ENCODE data around the gene OCLN.

The OCLN gene

DNA sequence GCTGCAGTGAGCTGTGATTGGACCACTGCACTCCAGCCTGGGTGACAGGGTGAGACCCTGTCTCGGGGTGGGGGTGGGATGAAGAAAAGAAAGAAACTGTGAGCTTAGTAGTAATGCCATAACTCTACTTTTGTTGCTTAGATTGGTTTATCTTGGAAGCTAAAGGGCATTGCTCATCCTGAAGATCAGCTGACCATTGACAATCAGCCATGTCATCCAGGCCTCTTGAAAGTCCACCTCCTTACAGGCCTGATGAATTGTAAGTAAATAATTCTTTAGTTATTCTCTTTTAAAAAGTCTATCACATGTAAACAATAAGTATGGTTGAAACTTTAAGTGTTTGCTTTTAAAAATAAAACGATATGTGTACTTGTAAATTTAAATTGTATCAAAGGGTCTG lies 11.4 kb downstream of the OCLN start:
- TF ChIP-seq EZH2phosphoT487 (IDR thresholded peaks at IDR 0.05; ENCODE audit: low read depth): no peak
- TF ChIP-seq, protein P1, sequence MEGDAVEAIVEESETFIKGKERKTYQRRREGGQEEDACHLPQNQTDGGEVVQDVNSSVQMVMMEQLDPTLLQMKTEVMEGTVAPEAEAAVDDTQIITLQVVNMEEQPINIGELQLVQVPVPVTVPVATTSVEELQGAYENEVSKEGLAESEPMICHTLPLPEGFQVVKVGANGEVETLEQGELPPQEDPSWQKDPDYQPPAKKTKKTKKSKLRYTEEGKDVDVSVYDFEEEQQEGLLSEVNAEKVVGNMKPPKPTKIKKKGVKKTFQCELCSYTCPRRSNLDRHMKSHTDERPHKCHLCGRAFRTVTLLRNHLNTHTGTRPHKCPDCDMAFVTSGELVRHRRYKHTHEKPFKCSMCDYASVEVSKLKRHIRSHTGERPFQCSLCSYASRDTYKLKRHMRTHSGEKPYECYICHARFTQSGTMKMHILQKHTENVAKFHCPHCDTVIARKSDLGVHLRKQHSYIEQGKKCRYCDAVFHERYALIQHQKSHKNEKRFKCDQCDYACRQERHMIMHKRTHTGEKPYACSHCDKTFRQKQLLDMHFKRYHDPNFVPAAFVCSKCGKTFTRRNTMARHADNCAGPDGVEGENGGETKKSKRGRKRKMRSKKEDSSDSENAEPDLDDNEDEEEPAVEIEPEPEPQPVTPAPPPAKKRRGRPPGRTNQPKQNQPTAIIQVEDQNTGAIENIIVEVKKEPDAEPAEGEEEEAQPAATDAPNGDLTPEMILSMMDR (IDR thresholded peaks at IDR 0.05; ENCODE audit: low read depth, low read length): no peak
- no peak overlapping the region for H3K27ac ChIP-seq (ENCODE audit: low read length)
- no peaks in the 10 kb centered on the region for H3K27me3 ChIP-seq (ENCODE audit: low read depth, low read length)
- no peaks in the 10 kb centered on the region for H3K9me3 ChIP-seq (ENCODE audit: insufficient read depth, low read length)
- no peaks in the 10 kb centered on the region for H3K36me3 ChIP-seq (replicated peaks; ENCODE audit: low read depth, low read length)
- H4K20me1 ChIP-seq (ENCODE audit: insufficient read depth, low read length): no peaks in the 10 kb centered on the region
- H3K79me2 ChIP-seq (ENCODE audit: low read length): no peaks in the 10 kb centered on the region
- no peak overlapping the region for H2AFZ ChIP-seq (ENCODE audit: low read depth, low read length)
- no peak overlapping the region for H3K4me3 ChIP-seq (ENCODE audit: low read length)
- H3K4me1 ChIP-seq (ENCODE audit: low read length): peaks cover 9% of the 10 kb centered on the region
- H3K9ac ChIP-seq (ENCODE audit: low read length): no peak overlapping the region
- no peak overlapping the region for H3K4me2 ChIP-seq (ENCODE audit: low read length)

DNA sequence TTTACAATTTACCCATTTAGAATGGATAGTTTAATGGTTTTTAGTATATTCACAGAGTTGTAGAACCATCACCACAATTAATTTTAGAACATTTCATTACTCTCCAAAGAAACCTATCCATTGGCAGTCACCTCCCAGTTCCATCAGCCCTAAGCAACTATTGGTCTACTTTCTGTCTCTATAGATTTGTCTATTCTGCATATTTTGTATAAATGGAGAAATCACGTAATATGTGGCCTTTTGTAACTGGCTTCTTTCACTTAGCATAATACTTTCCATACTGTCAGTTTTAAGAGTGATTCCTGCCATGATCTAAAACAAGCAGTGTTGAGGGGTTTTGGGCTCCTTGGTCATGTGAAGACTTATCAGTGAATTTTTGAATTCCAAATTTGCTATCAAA lies 12.7 kb downstream of the OCLN start:
- Histone ChIP-seq H3K79me2 (ENCODE audit: low read length) (no peaks in the 10 kb centered on the region), H3K4me1 (ENCODE audit: low read length) (peaks cover 9% of the 10 kb centered on the region)

DNA sequence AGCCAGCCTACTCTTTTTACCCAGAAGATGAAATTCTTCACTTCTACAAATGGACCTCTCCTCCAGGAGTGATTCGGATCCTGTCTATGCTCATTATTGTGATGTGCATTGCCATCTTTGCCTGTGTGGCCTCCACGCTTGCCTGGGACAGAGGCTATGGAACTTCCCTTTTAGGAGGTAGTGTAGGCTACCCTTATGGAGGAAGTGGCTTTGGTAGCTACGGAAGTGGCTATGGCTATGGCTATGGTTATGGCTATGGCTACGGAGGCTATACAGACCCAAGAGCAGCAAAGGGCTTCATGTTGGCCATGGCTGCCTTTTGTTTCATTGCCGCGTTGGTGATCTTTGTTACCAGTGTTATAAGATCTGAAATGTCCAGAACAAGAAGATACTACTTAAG lies 16.6 kb downstream of the OCLN start:
- H3K27me3 ChIP-seq (ENCODE audit: low read depth, low read length): no peaks in the 10 kb centered on the region
- no peak overlapping the region for H3K4me2 ChIP-seq (ENCODE audit: low read length)
- no peak overlapping the region for H2AFZ ChIP-seq (ENCODE audit: low read depth, low read length)
- H3K36me3 ChIP-seq (replicated peaks; ENCODE audit: low read depth, low read length): no peaks in the 10 kb centered on the region
- no peaks in the 10 kb centered on the region for H3K9me3 ChIP-seq (ENCODE audit: insufficient read depth, low read length)
- no peaks in the 10 kb centered on the region for H3K4me1 ChIP-seq (ENCODE audit: low read length)
- TF ChIP-seq EZH2phosphoT487 (IDR thresholded peaks at IDR 0.05; ENCODE audit: low read depth): no peak
- TF ChIP-seq, protein P1 (IDR thresholded peaks at IDR 0.05; ENCODE audit: low read depth, low read length): no peak
- no peak overlapping the region for H3K27ac ChIP-seq (ENCODE audit: low read length)
- no peak overlapping the region for H3K4me3 ChIP-seq (ENCODE audit: low read length)
- no peaks in the 10 kb centered on the region for H4K20me1 ChIP-seq (ENCODE audit: insufficient read depth, low read length)
- H3K79me2 ChIP-seq (ENCODE audit: low read length): no peaks in the 10 kb centered on the region
- H3K9ac ChIP-seq (ENCODE audit: low read length): no peak overlapping the region

More for the DNA sequence above, 12.7 kb downstream of the OCLN start:
- Histone ChIP-seq H3K9me3 (ENCODE audit: insufficient read depth, low read length) (no peaks in the 10 kb centered on the region), H3K4me3 (ENCODE audit: low read length) (no peak overlapping the region), H3K36me3 (replicated peaks; ENCODE audit: low read depth, low read length) (no peaks in the 10 kb centered on the region), H3K9ac (ENCODE audit: low read length) (no peak overlapping the region), H3K4me2 (ENCODE audit: low read length) (no peak overlapping the region), H4K20me1 (ENCODE audit: insufficient read depth, low read length) (no peaks in the 10 kb centered on the region), H2AFZ (ENCODE audit: low read depth, low read length) (no peak overlapping the region), H3K27ac (ENCODE audit: low read length) (no peak overlapping the region), H3K27me3 (ENCODE audit: low read depth, low read length) (no peaks in the 10 kb centered on the region)
- TF ChIP-seq EZH2phosphoT487 (IDR thresholded peaks at IDR 0.05; ENCODE audit: low read depth): no peak
- TF ChIP-seq, protein P1 (IDR thresholded peaks at IDR 0.05; ENCODE audit: low read depth, low read length): no peak

DNA sequence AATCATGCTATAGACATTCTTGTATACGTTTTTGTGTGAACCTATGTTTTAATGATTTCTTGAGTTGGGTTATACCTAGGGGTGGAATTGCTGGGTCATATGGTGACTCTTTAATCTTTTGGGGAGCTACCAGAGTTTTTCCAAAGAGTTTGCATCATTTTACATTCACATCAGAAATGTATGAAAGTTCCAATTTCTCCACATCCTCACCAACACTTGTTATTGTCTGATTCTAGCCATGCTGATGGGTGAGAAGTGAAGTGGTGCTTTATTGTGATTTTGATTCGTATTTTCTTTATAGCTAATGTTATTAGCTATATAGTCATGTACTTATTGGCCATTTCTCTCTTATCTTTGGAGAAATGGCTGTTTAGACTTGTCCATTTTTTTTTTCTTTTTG lies 18.1 kb downstream of the OCLN start:
- TF ChIP-seq EZH2phosphoT487 (IDR thresholded peaks at IDR 0.05; ENCODE audit: low read depth): no peak
- TF ChIP-seq, protein P1 (IDR thresholded peaks at IDR 0.05; ENCODE audit: low read depth, low read length): no peak
- no peaks in the 10 kb centered on the region for H4K20me1 ChIP-seq (ENCODE audit: insufficient read depth, low read length)
- no peak overlapping the region for H3K9ac ChIP-seq (ENCODE audit: low read length)
- no peak overlapping the region for H3K4me2 ChIP-seq (ENCODE audit: low read length)
- no peak overlapping the region for H3K4me3 ChIP-seq (ENCODE audit: low read length)
- no peaks in the 10 kb centered on the region for H3K79me2 ChIP-seq (ENCODE audit: low read length)
- H3K36me3 ChIP-seq (replicated peaks; ENCODE audit: low read depth, low read length): no peaks in the 10 kb centered on the region
- H3K27ac ChIP-seq (ENCODE audit: low read length): no peak overlapping the region
- H3K4me1 ChIP-seq (ENCODE audit: low read length): no peaks in the 10 kb centered on the region
- no peaks in the 10 kb centered on the region for H3K27me3 ChIP-seq (ENCODE audit: low read depth, low read length)
- no peaks in the 10 kb centered on the region for H3K9me3 ChIP-seq (ENCODE audit: insufficient read depth, low read length)
- no peak overlapping the region for H2AFZ ChIP-seq (ENCODE audit: low read depth, low read length)
